ENCODE measurements around the gene ZSCAN32. TPM values are rescaled to one million over a fixed set of nuclear protein-coding genes. Genes with fewer than 3 reads are reported as not detected.

The ZSCAN32 gene
- total and polyA plus RNA-seq, 2 donors: 7.9 to 13.7 TPM

Other genes with a start within 250 kb of the ZSCAN32 start
- gene OR1F1, start 212.8 kb downstream of the ZSCAN32 start, total RNA-seq: not detected
- gene OR1F1, start 212.8 kb downstream of the ZSCAN32 start, polyA plus RNA-seq: not detected
- gene ZNF200, start 165.8 kb downstream of the ZSCAN32 start, total RNA-seq: 15.2 TPM
- gene ZNF200, start 165.8 kb downstream of the ZSCAN32 start, polyA plus RNA-seq: 5.2 TPM
- gene MEFV, start 144.4 kb downstream of the ZSCAN32 start, total RNA-seq: 0.58 TPM
- gene MEFV, start 144.4 kb downstream of the ZSCAN32 start, polyA plus RNA-seq: 0.80 TPM
- gene ZNF263, start 117.5 kb downstream of the ZSCAN32 start, total RNA-seq: 39.7 TPM
- 35.8 TPM for gene ZNF263, start 117.5 kb downstream of the ZSCAN32 start, polyA plus RNA-seq
- 18.5 TPM for gene TIGD7, start 95.6 kb downstream of the ZSCAN32 start, total RNA-seq
- 9.6 TPM for gene TIGD7, start 95.6 kb downstream of the ZSCAN32 start, polyA plus RNA-seq
- gene ZNF75A, start 95.5 kb downstream of the ZSCAN32 start, total RNA-seq: 45.4 TPM
- 16.4 TPM for gene ZNF75A, start 95.5 kb downstream of the ZSCAN32 start, polyA plus RNA-seq
- 0.85 TPM for gene OR2C1, start 45.1 kb downstream of the ZSCAN32 start, total RNA-seq
- 0.09 TPM for gene OR2C1, start 45.1 kb downstream of the ZSCAN32 start, polyA plus RNA-seq
- gene ZNF174, start 211 bp upstream of the ZSCAN32 start, total RNA-seq: 5.9 TPM
- gene ZNF174, start 211 bp upstream of the ZSCAN32 start, polyA plus RNA-seq: 15.9 TPM
- gene ZNF597, start 42.5 kb upstream of the ZSCAN32 start, total RNA-seq: 4.1 TPM
- 1.9 TPM for gene ZNF597, start 42.5 kb upstream of the ZSCAN32 start, polyA plus RNA-seq
- gene NAA60, start 42.7 kb upstream of the ZSCAN32 start, total RNA-seq: 15.8 TPM
- gene NAA60, start 42.7 kb upstream of the ZSCAN32 start, polyA plus RNA-seq: 47.1 TPM
- not detected for gene C16orf90, start 94.5 kb upstream of the ZSCAN32 start, total RNA-seq
- gene C16orf90, start 94.5 kb upstream of the ZSCAN32 start, polyA plus RNA-seq: not detected
- 25.7 TPM for gene CLUAP1, start 100.0 kb upstream of the ZSCAN32 start, total RNA-seq
- 26.0 TPM for gene CLUAP1, start 100.0 kb upstream of the ZSCAN32 start, polyA plus RNA-seq
- 1.2 TPM for gene NLRC3, start 176.4 kb upstream of the ZSCAN32 start, total RNA-seq
- gene NLRC3, start 176.4 kb upstream of the ZSCAN32 start, polyA plus RNA-seq: 0.49 TPM
- gene SLX4, start 210.6 kb upstream of the ZSCAN32 start, total RNA-seq: 4.4 TPM
- gene SLX4, start 210.6 kb upstream of the ZSCAN32 start, polyA plus RNA-seq: 2.7 TPM

Measured in urinary bladder (tissue), 2 donors.